ENCODE data around the gene LPP. TPM values are rescaled to one million over a fixed set of nuclear protein-coding genes. Genes with fewer than 3 reads are reported as not detected.

LPP gene
- total RNA-seq, 1 experiment from 2014 or later = 54.0 TPM

DNA sequence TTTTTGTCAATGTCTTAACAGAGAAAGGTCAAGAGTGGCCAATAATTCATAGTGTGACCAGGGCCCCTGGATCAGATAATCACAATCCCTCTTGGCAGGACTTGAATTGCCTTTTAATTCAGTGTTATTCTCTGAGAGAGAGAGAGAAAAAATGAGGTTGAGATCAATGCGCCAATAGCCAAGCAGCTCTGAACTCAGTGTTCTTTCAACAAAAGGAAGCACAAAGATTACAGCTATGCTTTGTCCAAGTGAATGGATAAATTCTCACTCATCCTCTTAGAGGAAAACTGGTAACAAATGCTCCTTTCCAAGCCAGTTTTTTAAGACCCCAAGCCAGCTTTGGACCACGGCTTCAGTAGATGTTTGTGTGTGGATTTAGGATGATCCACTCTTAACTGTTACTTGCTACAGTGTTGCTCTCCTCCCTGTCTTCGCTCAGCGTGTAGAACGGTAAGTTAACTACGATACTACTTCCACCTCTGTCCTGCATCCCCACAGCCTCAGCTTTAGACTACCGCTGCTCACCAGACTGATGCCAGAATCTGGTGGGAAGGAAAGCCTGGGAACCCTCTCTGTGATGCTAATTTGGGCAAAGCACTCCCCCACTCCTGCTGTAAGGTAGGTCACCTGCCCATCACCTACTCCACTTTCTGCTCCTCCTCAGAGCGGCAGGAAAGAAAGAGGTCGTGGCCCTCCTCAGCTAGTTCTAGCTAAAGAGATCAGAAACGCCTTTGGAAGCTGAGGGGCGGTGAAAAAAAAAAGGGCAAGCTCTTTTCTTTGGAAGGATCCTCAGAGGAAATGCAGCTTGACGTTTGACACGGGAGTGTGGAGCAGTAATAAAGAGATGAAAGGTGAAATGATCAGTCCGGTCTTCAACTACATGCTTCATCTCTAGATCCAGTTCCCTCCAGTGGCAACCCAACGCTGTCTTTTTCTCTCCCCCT, 46.8 kb upstream of the LPP start:
- no peak overlapping the region for H3K27ac ChIP-seq (ENCODE audit: low read depth, low read length)
- ATAC-seq (no peak), DNase-seq (ENCODE audit: low read depth, low spot score) (no peak)
- H3K9me2 ChIP-seq (ENCODE audit: insufficient read depth) = no peaks in the 10 kb centered on the region
- no peaks in the 10 kb centered on the region for H3K36me3 ChIP-seq (ENCODE audit: control insufficient read depth in 1 of 2, insufficient read depth in 2 of 2, low read length in 2 of 2)
- H2AFZ ChIP-seq (ENCODE audit: low read depth, low read length, poor library complexity, severe bottlenecking) = no peak overlapping the region
- no peak overlapping the region for H3K4me3 ChIP-seq (replicated peaks in 1 of 2; ENCODE audit: low read depth in 1 of 2, low read length in 2 of 2)
- H3K27me3 ChIP-seq (ENCODE audit: insufficient read depth, low read length) = no peaks in the 10 kb centered on the region
- no peak overlapping the region for H3K9ac ChIP-seq (ENCODE audit: low read length)
- no peaks in the 10 kb centered on the region for H3K79me2 ChIP-seq (ENCODE audit: insufficient read depth, low read length)
- ChIA-PET CTCF (no interaction called here), RAD21 (ENCODE audit: low non-redundant PET in 1 of 2, low total read pairs in 2 of 2, uncharacterized antibody in 2 of 2, unreplicated experiment in 2 of 2) (no interaction called here), POLR2A (no interaction called here)
- H3K4me1 ChIP-seq (ENCODE audit: control insufficient read depth in 1 of 2, insufficient read depth in 2 of 2, low read length in 2 of 2) = no peaks in the 10 kb centered on the region
- no peaks in the 10 kb centered on the region for H3K9me3 ChIP-seq (ENCODE audit: control insufficient read depth in 1 of 2, insufficient read depth in 1 of 2, low read depth in 1 of 2, low read length in 2 of 2)
- BruUV-seq (replicated peaks) = no TSS peak
- no peaks in the 10 kb centered on the region for H4K20me1 ChIP-seq (ENCODE audit: insufficient read depth)
- H3K4me2 ChIP-seq (ENCODE audit: low read length) = no peak overlapping the region
- intact Hi-C loops (cut with micrococcal nuclease) = no loop called here
- TF ChIP-seq, protein P1, sequence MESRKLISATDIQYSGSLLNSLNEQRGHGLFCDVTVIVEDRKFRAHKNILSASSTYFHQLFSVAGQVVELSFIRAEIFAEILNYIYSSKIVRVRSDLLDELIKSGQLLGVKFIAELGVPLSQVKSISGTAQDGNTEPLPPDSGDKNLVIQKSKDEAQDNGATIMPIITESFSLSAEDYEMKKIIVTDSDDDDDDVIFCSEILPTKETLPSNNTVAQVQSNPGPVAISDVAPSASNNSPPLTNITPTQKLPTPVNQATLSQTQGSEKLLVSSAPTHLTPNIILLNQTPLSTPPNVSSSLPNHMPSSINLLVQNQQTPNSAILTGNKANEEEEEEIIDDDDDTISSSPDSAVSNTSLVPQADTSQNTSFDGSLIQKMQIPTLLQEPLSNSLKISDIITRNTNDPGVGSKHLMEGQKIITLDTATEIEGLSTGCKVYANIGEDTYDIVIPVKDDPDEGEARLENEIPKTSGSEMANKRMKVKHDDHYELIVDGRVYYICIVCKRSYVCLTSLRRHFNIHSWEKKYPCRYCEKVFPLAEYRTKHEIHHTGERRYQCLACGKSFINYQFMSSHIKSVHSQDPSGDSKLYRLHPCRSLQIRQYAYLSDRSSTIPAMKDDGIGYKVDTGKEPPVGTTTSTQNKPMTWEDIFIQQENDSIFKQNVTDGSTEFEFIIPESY (IDR thresholded peaks at IDR 0.05; ENCODE audit: extremely low read depth, insufficient replicate concordance, low read length) = no peak

DNA sequence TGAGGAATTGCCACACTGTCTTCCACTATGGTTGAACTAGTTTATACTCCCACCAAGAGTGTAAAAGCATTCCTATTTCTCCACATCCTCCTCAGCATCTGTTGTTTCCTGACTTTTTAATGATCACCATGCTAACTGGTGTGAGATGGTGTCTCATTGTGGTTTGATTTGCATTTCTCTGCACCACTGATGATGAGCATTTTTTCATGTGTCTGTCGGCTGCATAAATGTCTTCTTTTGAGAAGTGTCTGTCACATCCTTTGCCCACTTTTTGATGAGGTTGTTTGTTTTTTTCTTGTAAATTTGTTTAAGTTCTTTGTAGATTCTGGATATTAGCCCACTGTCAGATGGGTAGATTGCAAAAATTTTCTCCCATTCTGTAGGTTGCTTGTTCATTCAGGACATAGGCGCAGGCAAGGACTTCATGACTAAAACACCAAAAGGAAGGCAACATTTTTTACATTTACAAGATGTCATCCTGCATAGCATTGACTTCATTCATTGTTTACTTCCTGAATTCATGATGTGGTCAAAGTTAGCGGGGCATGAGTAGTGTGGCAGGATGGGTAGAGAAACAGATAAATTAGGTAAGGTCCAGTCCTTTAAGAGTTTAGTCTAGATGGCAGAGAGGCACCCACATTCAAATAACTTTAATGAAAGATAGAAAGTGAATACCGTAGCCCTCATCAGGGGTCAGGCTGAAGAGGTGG, 45.1 kb upstream of the LPP start:
- no peaks in the 10 kb centered on the region for H4K20me1 ChIP-seq (ENCODE audit: insufficient read depth)
- DNase-seq (ENCODE audit: low read depth, low spot score) (no peak), ATAC-seq (no peak)
- no TSS peak for BruUV-seq (replicated peaks)
- H3K36me3 ChIP-seq (ENCODE audit: control insufficient read depth in 1 of 2, insufficient read depth in 2 of 2, low read length in 2 of 2) = no peaks in the 10 kb centered on the region
- H3K27me3 ChIP-seq (ENCODE audit: insufficient read depth, low read length) = no peaks in the 10 kb centered on the region; the same call in 1 of the 2 replicates
- ChIA-PET CTCF (no interaction called here), RAD21 (ENCODE audit: low non-redundant PET in 1 of 2, low total read pairs in 2 of 2, uncharacterized antibody in 2 of 2, unreplicated experiment in 2 of 2) (no interaction called here), POLR2A (no interaction called here)
- H3K4me3 ChIP-seq (replicated peaks in 1 of 2; ENCODE audit: low read depth in 1 of 2, low read length in 2 of 2) = no peak overlapping the region
- no peaks in the 10 kb centered on the region for H3K79me2 ChIP-seq (ENCODE audit: insufficient read depth, low read length)
- H3K9me3 ChIP-seq (ENCODE audit: control insufficient read depth in 1 of 2, insufficient read depth in 1 of 2, low read depth in 1 of 2, low read length in 2 of 2) = no peaks in the 10 kb centered on the region
- no peak overlapping the region for H3K4me2 ChIP-seq (ENCODE audit: low read length)
- intact Hi-C loops (cut with micrococcal nuclease) = no loop called here
- no peak overlapping the region for H2AFZ ChIP-seq (ENCODE audit: low read depth, low read length, poor library complexity, severe bottlenecking)
- H3K9ac ChIP-seq (ENCODE audit: low read length) = no peak overlapping the region
- H3K27ac ChIP-seq (ENCODE audit: low read depth, low read length) = no peak overlapping the region
- no peaks in the 10 kb centered on the region for H3K9me2 ChIP-seq (ENCODE audit: insufficient read depth)
- H3K4me1 ChIP-seq (ENCODE audit: control insufficient read depth in 1 of 2, insufficient read depth in 2 of 2, low read length in 2 of 2) = no peaks in the 10 kb centered on the region
- TF ChIP-seq TCF7L2 (IDR thresholded peaks at IDR 0.05; ENCODE audit: borderline replicate concordance, extremely low read depth, insufficient read depth, insufficient read length) (no peak), ZFX (IDR thresholded peaks at IDR 0.05) (no peak), EGR1 (IDR thresholded peaks at IDR 0.05; ENCODE audit: low read depth) (no peak), SRF (IDR thresholded peaks at IDR 0.05; ENCODE audit: low read depth) (no peak), POLR2A (IDR thresholded peaks at IDR 0.05; ENCODE audit: borderline replicate concordance, extremely low read depth, insufficient read depth, insufficient read length) (no peak), YY1 (IDR thresholded peaks at IDR 0.05; ENCODE audit: extremely low read depth, insufficient replicate concordance, low read depth, low read length) (no peak), POLR2AphosphoS5 (IDR thresholded peaks at IDR 0.05; ENCODE audit: low read depth, low read length) (no peak), CBX3 (IDR thresholded peaks at IDR 0.05; ENCODE audit: low read depth) (no peak), ELF1 (IDR thresholded peaks at IDR 0.05; ENCODE audit: borderline replicate concordance, low read depth) (no peak), ZNF274 (IDR thresholded peaks at IDR 0.05; ENCODE audit: low read depth, low read length) (no peak)
- TF ChIP-seq, protein P2, sequence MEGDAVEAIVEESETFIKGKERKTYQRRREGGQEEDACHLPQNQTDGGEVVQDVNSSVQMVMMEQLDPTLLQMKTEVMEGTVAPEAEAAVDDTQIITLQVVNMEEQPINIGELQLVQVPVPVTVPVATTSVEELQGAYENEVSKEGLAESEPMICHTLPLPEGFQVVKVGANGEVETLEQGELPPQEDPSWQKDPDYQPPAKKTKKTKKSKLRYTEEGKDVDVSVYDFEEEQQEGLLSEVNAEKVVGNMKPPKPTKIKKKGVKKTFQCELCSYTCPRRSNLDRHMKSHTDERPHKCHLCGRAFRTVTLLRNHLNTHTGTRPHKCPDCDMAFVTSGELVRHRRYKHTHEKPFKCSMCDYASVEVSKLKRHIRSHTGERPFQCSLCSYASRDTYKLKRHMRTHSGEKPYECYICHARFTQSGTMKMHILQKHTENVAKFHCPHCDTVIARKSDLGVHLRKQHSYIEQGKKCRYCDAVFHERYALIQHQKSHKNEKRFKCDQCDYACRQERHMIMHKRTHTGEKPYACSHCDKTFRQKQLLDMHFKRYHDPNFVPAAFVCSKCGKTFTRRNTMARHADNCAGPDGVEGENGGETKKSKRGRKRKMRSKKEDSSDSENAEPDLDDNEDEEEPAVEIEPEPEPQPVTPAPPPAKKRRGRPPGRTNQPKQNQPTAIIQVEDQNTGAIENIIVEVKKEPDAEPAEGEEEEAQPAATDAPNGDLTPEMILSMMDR (IDR thresholded peaks at IDR 0.05 in 2 of 3, conservative IDR thresholded peaks at IDR 0.05 in 1 of 3; ENCODE audit: borderline replicate concordance in 1 of 3, insufficient read depth in 1 of 3, low read depth in 2 of 3, low read length in 2 of 3) = no peak
